Neural crest cell (in vitro differentiated cells): ENCODE data around the gene TMEM184C. TPM values are rescaled to one million over a fixed set of nuclear protein-coding genes. Genes with fewer than 3 reads are reported as not detected.

ENCODE experiments used
- DNase-seq: peaks from one replicate; pipeline ENCODE4 v3.0.0; 2021; ENCODE audit warnings: low read depth, mixed read lengths, low spot score
- H3K27ac Mint-ChIP-seq: one replicate; pipeline ENCODE4 v1.8.0; 2021; ENCODE audit warnings: mild to moderate bottlenecking, mixed read lengths; ENCODE audit not compliant: unreplicated experiment
- H3K27me3 Mint-ChIP-seq: 2 replicates; pipeline ENCODE4 v1.8.0; 2021; ENCODE audit warnings: low read depth, mild to moderate bottlenecking, mixed read lengths
- H3K36me3 Mint-ChIP-seq: 2 replicates; pipeline ENCODE4 v1.8.0; 2021; ENCODE audit warnings: low read depth, mild to moderate bottlenecking, mixed read lengths
- H3K4me1 Mint-ChIP-seq: 2 replicates; pipeline ENCODE4 v1.8.0; 2021; ENCODE audit warnings: mixed read lengths
- H3K4me3 Mint-ChIP-seq: one replicate; pipeline ENCODE4 v1.8.0; 2021; ENCODE audit warnings: mild to moderate bottlenecking, mixed read lengths
- H3K9me3 Mint-ChIP-seq: 2 replicates; pipeline ENCODE4 v1.8.0; 2021; ENCODE audit warnings: mixed read lengths
- total RNA-seq: library from RNA; stranded (reverse); gene quantifications from 2 replicates; pipeline ENCODE4 v1.2.1, GENCODE V29; 2021
- TF ChIP-seq, protein P1 (sequence below): fragments of 200-600 bp; sonication (generic); conservative IDR thresholded peaks from 2 replicates; pipeline ENCODE4 v1.5.0; 2021; ENCODE audit warnings: antibody characterized with exemption, mild to moderate bottlenecking

TMEM184C gene
- total RNA-seq, 1 donor from 2014 or later = 36.4 TPM

DNA sequence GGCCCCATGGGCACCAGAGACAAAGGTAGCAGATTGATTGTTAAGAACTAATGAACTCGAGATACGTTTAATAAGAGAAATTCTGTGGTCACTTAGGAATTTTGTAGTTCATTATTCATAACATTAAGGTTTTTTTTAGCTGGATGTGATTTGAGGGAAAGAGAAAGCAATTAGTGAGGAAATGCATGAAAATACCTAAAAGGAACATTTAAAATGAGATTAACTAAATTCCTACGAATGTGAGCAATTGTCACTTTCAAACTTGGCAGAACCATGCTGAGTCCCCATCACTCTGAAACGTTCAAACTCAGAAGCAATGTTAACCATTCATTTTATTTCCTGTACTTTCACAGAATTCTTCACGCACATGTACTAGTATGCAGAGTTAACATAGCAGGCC, 60.9 kb downstream of the TMEM184C start:
- Mint-ChIP-seq H3K9me3 (no peaks in the 10 kb centered on the region), H3K36me3 (no peaks in the 10 kb centered on the region), H3K27ac (no peak overlapping the region), H3K4me1 (peaks cover 10% of the 10 kb centered on the region), H3K27me3 (no peaks in the 10 kb centered on the region), H3K4me3 (no peak overlapping the region)
- DNase-seq = no peak
- TF ChIP-seq, protein P1, sequence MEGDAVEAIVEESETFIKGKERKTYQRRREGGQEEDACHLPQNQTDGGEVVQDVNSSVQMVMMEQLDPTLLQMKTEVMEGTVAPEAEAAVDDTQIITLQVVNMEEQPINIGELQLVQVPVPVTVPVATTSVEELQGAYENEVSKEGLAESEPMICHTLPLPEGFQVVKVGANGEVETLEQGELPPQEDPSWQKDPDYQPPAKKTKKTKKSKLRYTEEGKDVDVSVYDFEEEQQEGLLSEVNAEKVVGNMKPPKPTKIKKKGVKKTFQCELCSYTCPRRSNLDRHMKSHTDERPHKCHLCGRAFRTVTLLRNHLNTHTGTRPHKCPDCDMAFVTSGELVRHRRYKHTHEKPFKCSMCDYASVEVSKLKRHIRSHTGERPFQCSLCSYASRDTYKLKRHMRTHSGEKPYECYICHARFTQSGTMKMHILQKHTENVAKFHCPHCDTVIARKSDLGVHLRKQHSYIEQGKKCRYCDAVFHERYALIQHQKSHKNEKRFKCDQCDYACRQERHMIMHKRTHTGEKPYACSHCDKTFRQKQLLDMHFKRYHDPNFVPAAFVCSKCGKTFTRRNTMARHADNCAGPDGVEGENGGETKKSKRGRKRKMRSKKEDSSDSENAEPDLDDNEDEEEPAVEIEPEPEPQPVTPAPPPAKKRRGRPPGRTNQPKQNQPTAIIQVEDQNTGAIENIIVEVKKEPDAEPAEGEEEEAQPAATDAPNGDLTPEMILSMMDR = no peak

GRCh38 chr4:147678796-147679549, 61.8 kb downstream of the TMEM184C start:
- H3K4me3 Mint-ChIP-seq = no peak overlapping the region
- no peak overlapping the region for H3K27ac Mint-ChIP-seq
- H3K4me1 Mint-ChIP-seq = peaks cover 17% of the 10 kb centered on the region
- H3K27me3 Mint-ChIP-seq = no peaks in the 10 kb centered on the region
- TF ChIP-seq, protein P1 = no peak
- no peak for DNase-seq
- H3K36me3 Mint-ChIP-seq = no peaks in the 10 kb centered on the region
- no peaks in the 10 kb centered on the region for H3K9me3 Mint-ChIP-seq

DNA sequence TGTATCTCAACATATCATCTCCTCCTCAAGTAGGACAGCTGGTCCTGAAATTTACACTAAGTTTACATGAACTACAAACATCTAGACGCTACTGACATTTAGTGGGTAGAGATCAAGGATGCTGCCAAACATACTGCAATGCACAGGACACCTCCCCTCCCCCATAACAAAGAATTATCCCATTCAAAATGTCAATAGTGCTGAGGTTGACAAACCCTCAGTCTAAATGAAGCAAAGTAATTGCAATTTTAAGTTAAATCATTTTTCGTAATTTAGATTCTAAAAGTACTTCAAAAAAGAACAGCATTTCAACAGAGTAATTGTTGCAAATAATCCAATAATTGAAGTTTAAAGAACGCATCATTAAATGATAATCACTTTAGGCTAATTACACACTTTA, 65.6 kb downstream of the TMEM184C start:
- Mint-ChIP-seq H3K27ac (no peak overlapping the region), H3K36me3 (no peaks in the 10 kb centered on the region), H3K9me3 (no peaks in the 10 kb centered on the region), H3K4me3 (peak overlapping the region; percentile 88), H3K27me3 (peaks cover 13% of the 10 kb centered on the region), H3K4me1 (peaks cover 24% of the 10 kb centered on the region)
- DNase-seq = no peak
- TF ChIP-seq, protein P1 = no peak

- no peaks in the 10 kb centered on the region for H3K36me3 Mint-ChIP-seq
- TF ChIP-seq, protein P1 = no peak
- H3K9me3 Mint-ChIP-seq = no peaks in the 10 kb centered on the region
- H3K4me1 Mint-ChIP-seq = peaks cover 24% of the 10 kb centered on the region
- no peak for DNase-seq
- H3K27ac Mint-ChIP-seq = peak overlapping the region; percentile 69
- peak overlapping the region; percentile 88 for H3K4me3 Mint-ChIP-seq
- peaks cover 13% of the 10 kb centered on the region for H3K27me3 Mint-ChIP-seq
These were observed 66.0 kb downstream of the TMEM184C start for GRCh38 chr4:147683188-147683591.

DNA sequence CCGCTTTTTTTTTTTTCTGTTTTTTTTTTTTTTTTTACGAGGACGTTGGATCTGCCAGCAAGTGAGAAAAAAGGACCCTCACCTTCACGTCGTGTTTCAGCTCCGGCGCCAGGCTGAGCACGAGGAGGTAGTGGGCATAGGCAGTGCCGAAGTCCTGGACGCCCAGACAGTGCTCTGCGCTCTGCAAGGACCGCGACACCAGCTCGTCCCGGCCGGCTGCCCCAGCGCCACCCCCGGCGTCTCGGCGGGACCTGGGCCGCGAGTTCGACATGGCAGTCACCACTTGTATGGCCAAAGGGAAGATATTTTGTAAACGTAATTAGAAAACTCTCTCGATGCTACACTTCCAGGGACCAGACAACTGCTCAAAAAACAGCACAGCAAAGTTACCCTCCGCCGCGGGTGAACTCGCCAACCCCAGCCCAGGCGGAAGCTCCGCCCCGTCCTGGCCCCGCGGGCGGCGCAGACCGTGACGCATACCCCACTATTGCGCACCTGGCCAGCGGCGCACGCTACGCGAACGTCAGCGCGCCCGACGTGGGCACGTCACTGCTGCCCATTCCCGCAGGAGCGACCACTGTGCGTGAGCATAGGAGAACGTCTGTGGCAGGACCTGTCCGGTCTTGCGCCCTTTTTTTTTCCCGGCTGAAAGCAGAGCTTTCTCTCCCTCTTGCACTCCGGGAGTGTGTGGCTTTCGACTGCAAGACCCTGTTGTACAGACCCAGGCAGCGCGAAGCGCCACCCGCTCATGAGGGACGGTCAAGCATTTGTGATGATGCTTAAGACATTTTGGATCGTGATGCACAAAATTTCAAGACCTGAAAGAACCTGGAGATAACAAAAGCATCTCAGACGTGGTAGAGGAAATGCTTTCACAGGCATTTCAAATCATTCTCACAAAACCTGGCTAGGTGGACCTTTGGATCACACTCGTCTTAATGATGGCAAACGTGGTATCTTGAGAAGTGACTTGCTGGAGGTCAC, 66.8 kb downstream of the TMEM184C start, which contains the start of gene PRMT9:
PRMT9 (minus strand) TSS at position 447 of the 984 bp plus-strand sequence; CDS start at position 271, 176 bp downstream.
- peak; percentile 79 for DNase-seq
- H3K9me3 Mint-ChIP-seq = no peaks in the 10 kb centered on the region
- no peaks in the 10 kb centered on the region for H3K36me3 Mint-ChIP-seq
- peaks cover 18% of the 10 kb centered on the region for H3K27me3 Mint-ChIP-seq
- peak within 1 kb of the TSS; percentile 98 for H3K27ac Mint-ChIP-seq
- TF ChIP-seq, protein P1 = no peak
- H3K4me1 Mint-ChIP-seq = peaks cover 24% of the 10 kb centered on the region
- peak within 1 kb of the TSS; percentile 88 for H3K4me3 Mint-ChIP-seq
